ENCODE results near the gene WNT5B. TPM values are rescaled to one million over a fixed set of nuclear protein-coding genes. Genes with fewer than 3 reads are reported as not detected.

The WNT5B gene
- total and polyA plus RNA-seq, 4 experiments from 2014 or later = 0.17 to 0.61 TPM; not detected in 2

GRCh38 chr12:1666215-1666614, 37.2 kb downstream of the WNT5B start:
- Mint-ChIP-seq H3K27me3 (no peaks in the 10 kb centered on the region), H3K4me1 (peaks cover 40 to 64% (median 47%) of the 10 kb centered on the region in 4 donors), H3K4me3 (peak overlapping the region in 3 of 8 donors; percentile 7 to 64 (median 57)), H3K9me3 (no peaks in the 10 kb centered on the region), H3K27ac (peak overlapping the region in 4 of 7 donors; percentile 36 to 66 (median 48)), H3K36me3 (no peaks in the 10 kb centered on the region)
- intact Hi-C loops (cut with micrococcal nuclease) = loop anchor here (10.0 kb wide), 1 partner anchor 339 kb away; the partner anchor contains the start of gene DCP1B
- Histone ChIP-seq H3K4me1 (ENCODE audit: insufficient read depth, low read length) (peaks cover 35% of the 10 kb centered on the region), H3K27me3 (ENCODE audit: insufficient read depth, low read length) (no peaks in the 10 kb centered on the region), H3K9me3 (ENCODE audit: control insufficient read depth in 1 of 2, low read length in 2 of 2) (no peaks in the 10 kb centered on the region), H3K36me3 (ENCODE audit: insufficient read depth, low read length) (no peaks in the 10 kb centered on the region), H3K4me3 (ENCODE audit: low read length in 2 of 2) (no peak overlapping the region), H3K27ac (ENCODE audit: low read depth, low read length) (no peak overlapping the region)
- ChIA-PET CTCF (ENCODE audit: partially characterized antibody) (interaction anchor here (0.8 to 2.5 kb wide), 5 partner anchors 9 to 125 kb away, joined by 3 to 10 read pairs (median 8); partner anchors contain the start of gene ADIPOR2), POLR2A (ENCODE audit: partially characterized antibody) (interaction anchor here (0.8 to 1.2 kb wide), 5 partner anchors 9 to 338 kb away, joined by 3 to 5 read pairs (median 4); partner anchors contain the start of gene DCP1B)
- DNase-seq = no peak

DNA sequence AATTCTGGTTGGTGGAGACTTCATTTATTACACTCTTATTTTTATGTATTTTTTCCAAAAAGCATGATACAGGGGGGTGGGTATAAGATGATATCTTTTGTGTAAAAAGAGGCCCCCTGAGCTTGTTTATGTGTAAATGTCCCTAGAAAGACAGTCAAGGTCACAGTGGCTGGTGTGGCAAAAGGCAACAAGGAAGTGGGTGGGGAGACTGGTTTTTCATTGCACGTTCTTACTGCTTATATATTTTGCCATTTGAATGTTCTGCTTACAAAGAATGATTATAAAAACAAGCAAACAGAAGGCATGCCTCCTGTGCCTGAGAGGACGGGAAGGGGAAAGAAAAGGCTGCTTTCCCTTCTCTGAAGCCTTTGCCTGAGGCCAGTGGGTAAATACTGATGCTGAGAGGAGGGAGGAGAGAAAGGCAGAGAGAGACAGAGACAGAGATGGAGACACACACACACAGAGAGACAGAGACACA, 37.7 kb downstream of the WNT5B start:
- peak overlapping the region; percentile 54 to 86 (median 60) for H3K27ac Mint-ChIP-seq
- Histone ChIP-seq H3K36me3 (ENCODE audit: insufficient read depth, low read length) (no peaks in the 10 kb centered on the region), H3K4me1 (ENCODE audit: insufficient read depth, low read length) (peaks cover 35% of the 10 kb centered on the region), H3K9me3 (ENCODE audit: control insufficient read depth in 1 of 2, low read length in 2 of 2) (no peaks in the 10 kb centered on the region), H3K27ac (ENCODE audit: low read depth, low read length) (peak overlapping the region; percentile 12), H3K27me3 (ENCODE audit: insufficient read depth, low read length) (no peaks in the 10 kb centered on the region), H3K4me3 (ENCODE audit: low read length in 2 of 2) (no peak overlapping the region)
- intact Hi-C loops (cut with micrococcal nuclease) = loop anchor here (10.0 kb wide), 1 partner anchor 338 kb away; the partner anchor contains the start of gene DCP1B
- H3K4me1 Mint-ChIP-seq = peaks cover 40 to 60% (median 48%) of the 10 kb centered on the region in 4 donors
- CTCF ChIA-PET (ENCODE audit: partially characterized antibody) = interaction anchor here (0.8 to 2.5 kb wide), 4 partner anchors 9 to 124 kb away, joined by 3 to 10 read pairs (median 6); partner anchors contain the start of gene ADIPOR2
- no peak for DNase-seq
- POLR2A ChIA-PET (ENCODE audit: partially characterized antibody) = interaction anchor here (0.8 to 1.2 kb wide), 5 partner anchors 10 to 338 kb away, joined by 3 to 5 read pairs (median 4); partner anchors contain the start of gene DCP1B
- H3K4me3 Mint-ChIP-seq = peak overlapping the region in 7 of 8 donors; percentile 2 to 73 (median 28)
- H3K9me3 Mint-ChIP-seq = no peaks in the 10 kb centered on the region
- H3K27me3 Mint-ChIP-seq = no peaks in the 10 kb centered on the region
- H3K36me3 Mint-ChIP-seq = no peaks in the 10 kb centered on the region

- Histone ChIP-seq H3K4me3 (ENCODE audit: low read length in 2 of 2) (no peak overlapping the region), H3K4me1 (ENCODE audit: insufficient read depth, low read length) (peaks cover 35% of the 10 kb centered on the region), H3K9me3 (ENCODE audit: control insufficient read depth in 1 of 2, low read length in 2 of 2) (no peaks in the 10 kb centered on the region), H3K27ac (ENCODE audit: low read depth, low read length) (no peak overlapping the region), H3K36me3 (ENCODE audit: insufficient read depth, low read length) (no peaks in the 10 kb centered on the region), H3K27me3 (ENCODE audit: insufficient read depth, low read length) (no peaks in the 10 kb centered on the region)
- H3K27me3 Mint-ChIP-seq = no peaks in the 10 kb centered on the region
- no peaks in the 10 kb centered on the region for H3K9me3 Mint-ChIP-seq
- H3K4me1 Mint-ChIP-seq = peaks cover 34 to 48% (median 40%) of the 10 kb centered on the region in 4 donors
- H3K27ac Mint-ChIP-seq = peak overlapping the region in 6 of 7 donors; percentile 57 to 88 (median 62)
- POLR2A ChIA-PET (ENCODE audit: partially characterized antibody) = interaction anchor here (1.4 kb wide), 1 partner anchor 22 kb away, joined by 4 read pairs; the partner anchor contains the start of gene ADIPOR2
- DNase-seq = no peak
- CTCF ChIA-PET (ENCODE audit: partially characterized antibody) = interaction anchor here (1.2 to 3.0 kb wide), 3 partner anchors 12 to 122 kb away, joined by 3 to 11 read pairs (median 5); no protein-coding TSS in a partner anchor
- peak overlapping the region in 7 of 8 donors; percentile 0 to 66 (median 27) for H3K4me3 Mint-ChIP-seq
- no peaks in the 10 kb centered on the region for H3K36me3 Mint-ChIP-seq
- intact Hi-C loops (cut with micrococcal nuclease) = loop anchor here (10.0 kb wide), 1 partner anchor 336 kb away; the partner anchor contains the start of gene DCP1B
These were observed 40.0 kb downstream of the WNT5B start for GRCh38 chr12:1668833-1669543.

- CTCF ChIA-PET (ENCODE audit: partially characterized antibody) = interaction anchor here (1.2 to 3.0 kb wide), 5 partner anchors 10 to 364 kb away, joined by 3 to 11 read pairs (median 6); no protein-coding TSS in a partner anchor
- H3K27me3 ChIP-seq (ENCODE audit: insufficient read depth, low read length) = no peaks in the 10 kb centered on the region
- H3K4me1 ChIP-seq (ENCODE audit: insufficient read depth, low read length) = peaks cover 27% of the 10 kb centered on the region
- no peak overlapping the region for H3K27ac ChIP-seq (ENCODE audit: low read depth, low read length)
- POLR2A ChIA-PET (ENCODE audit: partially characterized antibody) = interaction anchor here (0.6 to 1.4 kb wide), 2 partner anchors 8 to 20 kb away, joined by 3 to 4 read pairs; partner anchors contain the start of gene ADIPOR2
- H3K4me3 Mint-ChIP-seq = no peak overlapping the region
- no peaks in the 10 kb centered on the region for H3K9me3 Mint-ChIP-seq
- H3K4me3 ChIP-seq (ENCODE audit: low read length in 2 of 2) = no peak overlapping the region
- no peaks in the 10 kb centered on the region for H3K36me3 ChIP-seq (ENCODE audit: insufficient read depth, low read length)
- no peaks in the 10 kb centered on the region for H3K36me3 Mint-ChIP-seq
- H3K27me3 Mint-ChIP-seq = no peaks in the 10 kb centered on the region
- no peak for DNase-seq
- H3K9me3 ChIP-seq (ENCODE audit: control insufficient read depth in 1 of 2, low read length in 2 of 2) = no peaks in the 10 kb centered on the region
- intact Hi-C loops (cut with micrococcal nuclease) = no loop called here
- H3K4me1 Mint-ChIP-seq = peaks cover 27 to 36% (median 32%) of the 10 kb centered on the region in 4 donors
- peak overlapping the region in 4 of 7 donors; percentile 12 to 70 (median 39) for H3K27ac Mint-ChIP-seq
These were observed 41.6 kb downstream of the WNT5B start for GRCh38 chr12:1670358-1671268.

GRCh38 chr12:1676043-1676442, 47.0 kb downstream of the WNT5B start:
- Mint-ChIP-seq H3K4me1 (peaks cover 0 to 2% (median under 1%) of the 10 kb centered on the region in 4 donors), H3K9me3 (no peaks in the 10 kb centered on the region), H3K4me3 (no peak overlapping the region), H3K27ac (no peak overlapping the region), H3K36me3 (no peaks in the 10 kb centered on the region), H3K27me3 (no peaks in the 10 kb centered on the region)
- no peak for DNase-seq
- ChIA-PET POLR2A (ENCODE audit: partially characterized antibody) (no interaction called here), CTCF (ENCODE audit: partially characterized antibody) (no interaction called here)
- intact Hi-C loops (cut with micrococcal nuclease) = no loop called here
- no peaks in the 10 kb centered on the region for H3K9me3 ChIP-seq (ENCODE audit: control insufficient read depth in 1 of 2, low read length in 2 of 2)
- no peaks in the 10 kb centered on the region for H3K36me3 ChIP-seq (ENCODE audit: insufficient read depth, low read length)
- no peaks in the 10 kb centered on the region for H3K27me3 ChIP-seq (ENCODE audit: insufficient read depth, low read length)
- H3K4me3 ChIP-seq (ENCODE audit: low read length in 2 of 2) = no peak overlapping the region
- H3K4me1 ChIP-seq (ENCODE audit: insufficient read depth, low read length) = no peaks in the 10 kb centered on the region
- H3K27ac ChIP-seq (ENCODE audit: low read depth, low read length) = no peak overlapping the region

DNA sequence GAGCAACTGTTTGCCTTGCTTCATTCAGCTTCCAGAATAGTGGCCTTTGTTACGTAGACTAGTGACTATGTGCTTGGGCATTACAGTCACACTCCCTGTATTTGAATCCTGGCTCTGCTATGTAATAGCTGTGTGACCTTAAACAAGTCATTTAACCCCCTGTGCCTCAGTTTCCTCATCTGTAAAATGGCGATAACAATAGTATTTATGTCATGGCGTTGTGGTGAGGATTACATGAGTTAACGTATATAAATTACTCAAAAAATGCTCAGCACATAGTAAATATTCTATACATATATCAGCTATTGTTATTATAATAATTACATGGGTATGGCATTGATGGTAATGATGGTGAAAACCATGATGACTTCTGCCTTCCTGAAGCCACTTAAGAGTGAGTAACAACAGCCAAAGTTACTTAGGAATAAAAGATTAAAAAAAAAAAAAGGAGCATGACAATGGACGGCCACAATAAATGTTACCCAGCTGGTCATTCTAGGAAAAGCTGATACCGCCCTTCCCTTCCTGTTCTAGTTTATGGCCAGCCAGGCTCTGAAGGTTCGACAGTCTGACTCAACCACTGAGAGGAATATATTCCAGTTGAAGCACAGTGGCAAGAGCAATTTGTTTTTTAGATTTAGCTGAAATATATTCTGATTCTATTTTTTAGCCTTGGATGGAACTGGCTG, 51.9 kb downstream of the WNT5B start:
- Mint-ChIP-seq H3K27me3 (no peaks in the 10 kb centered on the region), H3K4me1 (no peaks in the 10 kb centered on the region), H3K4me3 (no peak overlapping the region), H3K9me3 (no peaks in the 10 kb centered on the region), H3K36me3 (no peaks in the 10 kb centered on the region), H3K27ac (no peak overlapping the region)
- Histone ChIP-seq H3K27ac (ENCODE audit: low read depth, low read length) (no peak overlapping the region), H3K36me3 (ENCODE audit: insufficient read depth, low read length) (no peaks in the 10 kb centered on the region), H3K9me3 (ENCODE audit: control insufficient read depth in 1 of 2, low read length in 2 of 2) (no peaks in the 10 kb centered on the region), H3K27me3 (ENCODE audit: insufficient read depth, low read length) (no peaks in the 10 kb centered on the region), H3K4me3 (ENCODE audit: low read length in 2 of 2) (no peak overlapping the region), H3K4me1 (ENCODE audit: insufficient read depth, low read length) (no peaks in the 10 kb centered on the region)
- ChIA-PET CTCF (ENCODE audit: partially characterized antibody) (interaction anchor here (0.5 to 1.6 kb wide), 2 partner anchors 24 to 259 kb away, joined by 3 to 5 read pairs; no protein-coding TSS in a partner anchor), POLR2A (ENCODE audit: partially characterized antibody) (interaction anchor here (1.5 kb wide), 1 partner anchor 10 kb away, joined by 4 read pairs; the partner anchor contains the start of gene ADIPOR2)
- no peak for DNase-seq
- intact Hi-C loops (cut with micrococcal nuclease) = no loop called here
